Measurements from ENCODE around the gene PPIP5K2. TPM values are rescaled to one million over a fixed set of nuclear protein-coding genes. Genes with fewer than 3 reads are reported as not detected.
"Not testable (repeated sequence)": the region's sequence is repeated elsewhere in the genome, so short reads cannot be mapped to it uniquely, and the experiment has no call there.

PPIP5K2 gene
- total RNA-seq, 1 donor from 2014 or later: 43.9 TPM

DNA sequence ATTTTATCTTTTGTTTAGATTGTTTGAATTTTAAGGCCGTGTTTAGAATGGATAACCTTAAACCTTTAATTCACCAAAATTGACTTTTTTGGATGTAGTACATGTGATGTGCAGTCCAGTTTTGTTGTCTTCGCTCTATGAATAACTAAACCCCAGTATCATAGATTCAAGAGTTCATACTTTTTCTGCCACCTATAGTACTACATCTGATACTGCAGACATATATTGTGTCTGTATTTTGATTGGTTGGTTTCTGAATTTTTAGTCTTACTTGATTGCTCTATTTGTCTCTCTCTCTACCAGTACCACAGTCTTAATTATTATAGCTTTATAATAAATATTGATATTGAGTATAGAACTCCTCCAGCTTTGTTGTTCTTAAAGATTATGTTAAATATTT is 58.1 kb downstream of the PPIP5K2 start:
- intact Hi-C loops (cut with DNase I): no loop called here
- DNase-seq (no peak), ATAC-seq (ENCODE audit: poor library complexity) (no peak)

GRCh38 chr5:103186152-103186551 is 66.1 kb downstream of the PPIP5K2 start:
- no peak for DNase-seq
- intact Hi-C loops (cut with DNase I): no loop called here
- ATAC-seq (ENCODE audit: poor library complexity): no peak

DNA sequence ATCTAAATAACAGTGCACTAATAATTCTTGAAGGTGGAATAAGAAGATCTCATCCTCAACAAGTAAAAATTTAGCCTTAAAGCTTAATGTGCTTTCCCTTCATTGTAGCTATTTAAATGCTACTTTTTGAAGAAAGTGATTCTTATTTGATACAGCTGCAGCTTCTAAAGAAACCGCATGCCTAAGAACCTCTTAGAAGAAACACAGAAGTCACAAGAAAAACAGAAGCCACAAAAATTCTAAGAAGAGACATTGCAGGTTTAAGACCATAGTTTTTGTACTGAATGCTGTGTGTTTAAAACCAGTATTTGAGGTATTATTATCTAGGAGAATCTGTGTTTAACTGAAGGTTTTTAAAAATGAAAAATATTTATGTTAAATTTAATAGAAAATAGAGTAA is 68.3 kb downstream of the PPIP5K2 start:
- ATAC-seq (ENCODE audit: poor library complexity) (no peak), DNase-seq (no peak)
- intact Hi-C loops (cut with DNase I): no loop called here

DNA sequence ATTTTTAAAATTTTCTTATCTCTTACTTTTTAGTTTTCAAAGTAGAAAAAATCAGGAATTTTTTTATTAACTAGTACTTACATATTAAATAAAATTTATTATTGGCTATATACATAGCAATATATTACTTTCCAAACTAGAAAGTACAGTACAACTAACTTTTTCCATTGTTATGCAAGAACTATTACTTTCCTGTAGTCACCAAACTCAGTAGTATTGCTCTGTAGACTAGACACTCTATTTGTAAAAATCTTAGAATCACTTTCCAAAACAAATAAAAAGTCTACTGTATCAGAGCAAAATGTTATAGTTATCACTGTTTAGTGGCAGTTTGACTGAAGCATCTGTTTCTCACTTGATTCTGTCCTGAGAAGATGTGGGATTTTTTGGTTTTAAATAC is 83.1 kb downstream of the PPIP5K2 start:
- intact Hi-C loops (cut with DNase I): no loop called here
- ATAC-seq (ENCODE audit: poor library complexity): no peak

GRCh38 chr5:103204990-103205389 is 84.9 kb downstream of the PPIP5K2 start:
- DNase-seq; intact Hi-C loops (cut with DNase I); ATAC-seq (ENCODE audit: poor library complexity): not testable (repeated sequence)

More for the DNA sequence above, 83.1 kb downstream of the PPIP5K2 start:
- DNase-seq: no peak

DNA sequence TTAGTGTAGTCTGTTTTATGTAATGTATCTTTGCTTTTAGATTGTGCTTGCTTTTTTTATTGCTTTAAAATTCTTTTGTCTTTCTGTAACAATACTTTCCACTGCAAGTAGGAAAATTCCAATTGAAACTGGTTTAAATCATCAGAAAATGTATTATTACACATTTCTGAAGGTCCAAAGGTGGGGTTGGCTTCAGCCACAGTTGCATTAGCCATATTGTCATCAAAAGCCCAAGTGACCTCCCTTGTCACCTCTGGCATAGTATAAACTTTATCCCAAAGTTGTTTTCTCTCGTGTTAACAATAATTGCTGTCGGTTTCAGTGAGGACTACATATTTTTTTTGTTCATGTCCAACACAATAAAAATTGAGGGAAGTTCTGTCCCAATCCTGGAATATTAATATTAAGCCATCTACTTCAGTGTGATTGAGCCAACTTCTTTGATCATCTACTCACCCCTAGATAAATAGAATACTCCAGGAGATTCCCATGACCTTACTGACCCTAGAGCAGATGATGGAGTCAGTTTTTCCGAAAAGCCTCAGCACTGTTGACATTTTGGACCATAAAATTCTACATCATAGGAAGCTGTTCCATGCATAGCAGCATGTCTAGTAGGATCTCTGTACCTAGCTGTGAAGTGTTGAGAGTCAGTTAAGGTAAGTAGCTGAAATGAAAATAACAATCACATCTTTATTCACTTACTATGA is 86.0 kb downstream of the PPIP5K2 start:
- ATAC-seq (ENCODE audit: poor library complexity) (no peak), DNase-seq (no peak)
- intact Hi-C loops (cut with DNase I): no loop called here

DNA sequence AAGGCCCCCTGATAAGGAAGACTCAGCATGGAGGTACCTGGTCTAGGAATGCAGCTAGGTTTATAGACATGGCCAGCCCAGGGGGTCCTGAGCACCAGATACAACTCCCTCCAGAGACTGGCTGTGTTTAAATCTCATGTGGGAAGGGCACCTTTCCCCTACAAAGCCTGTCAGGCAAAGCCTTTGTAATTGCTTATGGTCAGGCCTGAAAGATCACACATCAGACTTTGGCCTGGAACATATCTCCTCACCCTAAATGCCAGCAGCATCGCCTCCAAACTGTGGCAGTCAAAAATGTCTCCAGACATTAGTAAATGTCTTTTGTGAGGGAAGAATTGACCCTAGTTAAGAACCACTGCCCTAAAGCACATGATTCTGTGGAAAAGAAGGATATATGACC is 86.9 kb downstream of the PPIP5K2 start:
- DNase-seq (no peak), ATAC-seq (ENCODE audit: poor library complexity) (no peak)
- intact Hi-C loops (cut with DNase I): no loop called here

- ATAC-seq (ENCODE audit: poor library complexity) (no peak), DNase-seq (no peak)
- intact Hi-C loops (cut with DNase I): no loop called here
These were observed 87.6 kb downstream of the PPIP5K2 start for GRCh38 chr5:103207653-103208052.

DNA sequence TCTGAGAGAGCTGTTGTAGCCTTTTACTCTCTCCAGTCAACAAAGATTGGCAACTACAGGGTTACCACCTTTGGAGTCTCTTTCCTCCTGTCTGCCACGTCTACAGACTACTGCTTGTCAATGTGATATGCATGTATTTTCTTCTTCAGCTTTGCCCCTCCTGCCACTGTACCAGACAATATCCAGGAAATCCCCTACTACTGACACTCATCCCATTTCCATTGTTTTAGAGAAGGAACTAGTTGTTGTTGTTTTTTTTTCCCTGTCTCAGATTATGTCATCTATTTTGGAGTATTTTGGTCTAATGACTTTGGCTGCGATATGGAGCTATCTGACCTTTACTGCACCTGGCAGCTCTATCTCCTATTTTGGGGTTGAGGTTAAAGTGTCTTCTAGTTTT is 88.4 kb downstream of the PPIP5K2 start:
- DNase-seq: no peak
- intact Hi-C loops (cut with DNase I): no loop called here
- peak; percentile 27 for ATAC-seq (ENCODE audit: poor library complexity)

- intact Hi-C loops (cut with DNase I): no loop called here
- ATAC-seq (ENCODE audit: poor library complexity): no peak
- no peak for DNase-seq
These were observed 89.0 kb downstream of the PPIP5K2 start for GRCh38 chr5:103209065-103209464.

DNA sequence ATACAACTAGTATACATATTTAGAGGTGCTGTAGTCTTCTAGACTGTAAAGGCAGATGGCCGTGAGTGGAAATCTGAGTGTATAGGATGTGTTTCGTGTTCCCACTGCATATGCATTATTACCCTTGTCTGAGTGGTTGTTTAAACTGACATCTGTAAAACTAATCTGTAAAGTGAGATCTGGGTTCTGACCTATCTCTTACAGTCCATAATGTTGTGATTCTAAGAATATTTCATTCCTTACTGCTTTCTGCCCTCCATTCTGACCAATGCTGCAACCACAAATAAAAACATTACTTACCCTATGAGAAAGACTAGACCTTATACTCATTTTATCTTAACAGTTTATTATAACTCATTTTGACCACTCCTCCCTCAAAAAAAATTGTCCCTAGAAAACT is 90.9 kb downstream of the PPIP5K2 start:
- ATAC-seq (ENCODE audit: poor library complexity): no peak
- intact Hi-C loops (cut with DNase I): no loop called here
- DNase-seq: no peak

- DNase-seq: no peak
- no peak for ATAC-seq (ENCODE audit: poor library complexity)
- intact Hi-C loops (cut with DNase I): no loop called here
These were observed 91.8 kb downstream of the PPIP5K2 start for GRCh38 chr5:103211576-103212561.

DNA sequence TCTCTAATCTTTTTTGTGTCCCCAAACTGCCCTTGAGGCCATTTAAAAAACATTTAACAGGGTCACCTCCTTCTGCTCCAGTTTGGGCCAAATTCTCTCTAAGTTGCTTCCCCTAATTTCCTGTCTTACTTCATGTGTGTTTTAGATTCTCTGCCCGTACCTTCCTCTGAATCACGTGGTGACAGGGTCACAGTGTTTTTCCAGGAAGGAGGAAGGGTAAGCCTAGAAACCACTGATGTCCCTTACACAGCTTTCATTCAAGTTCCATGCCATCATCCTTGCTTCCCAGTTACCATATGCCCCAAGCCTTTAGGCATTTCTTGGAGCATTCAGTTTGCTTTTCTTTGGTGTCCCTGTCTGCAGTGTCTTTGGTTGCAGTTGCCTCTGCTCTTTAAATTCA is 96.0 kb downstream of the PPIP5K2 start:
- ATAC-seq (ENCODE audit: poor library complexity): no peak
- no peak for DNase-seq
- intact Hi-C loops (cut with DNase I): no loop called here

DNA sequence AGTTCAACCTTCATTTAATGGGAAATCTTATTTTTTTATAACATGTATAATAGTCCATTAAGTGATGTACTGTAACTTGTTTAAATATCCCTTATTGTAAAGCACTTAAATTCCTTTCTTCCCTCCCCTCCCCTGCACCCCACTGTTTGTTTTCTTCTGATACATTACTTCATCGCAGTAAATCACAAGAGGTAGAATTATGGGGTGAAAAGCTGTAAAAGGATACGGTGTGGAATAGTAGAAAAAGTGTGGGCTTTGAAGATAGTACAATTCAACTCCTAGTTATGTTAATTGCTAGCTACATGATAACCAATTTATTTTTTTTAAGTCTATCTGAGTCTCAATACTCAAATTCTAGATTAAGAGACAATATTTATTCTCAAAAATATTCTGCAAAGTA is 96.6 kb downstream of the PPIP5K2 start:
- intact Hi-C loops (cut with DNase I): no loop called here
- no peak for ATAC-seq (ENCODE audit: poor library complexity)

GRCh38 chr5:103217101-103217500 is 97.0 kb downstream of the PPIP5K2 start:
- intact Hi-C loops (cut with DNase I): no loop called here
- no peak for ATAC-seq (ENCODE audit: poor library complexity)

More for the DNA sequence above, 96.6 kb downstream of the PPIP5K2 start:
- no peak for DNase-seq

GRCh38 chr5:103218164-103218563 is 98.1 kb downstream of the PPIP5K2 start:
- intact Hi-C loops (cut with DNase I): no loop called here
- no peak for DNase-seq
- no peak for ATAC-seq (ENCODE audit: poor library complexity)

More at GRCh38 chr5:103217101-103217500, 97.0 kb downstream of the PPIP5K2 start:
- no peak for DNase-seq

DNA sequence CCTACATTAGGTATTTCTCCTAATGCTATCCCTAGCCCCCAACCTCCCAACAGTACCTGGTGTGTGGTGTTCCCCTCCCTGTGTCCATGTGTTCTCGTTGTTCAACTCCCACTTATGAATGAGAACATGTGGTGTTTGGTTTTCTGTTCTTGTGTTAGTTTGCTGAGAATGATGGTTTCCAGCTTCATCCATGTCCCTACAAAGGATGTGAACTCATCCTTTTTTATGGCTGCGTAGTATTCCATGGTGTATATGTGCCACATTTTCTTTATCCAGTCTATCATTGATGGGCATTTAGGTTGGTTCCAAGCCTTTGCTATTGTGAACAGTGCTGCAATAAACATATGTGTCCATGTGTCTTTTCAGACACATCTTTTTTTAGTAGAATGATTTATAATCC is 99.0 kb downstream of the PPIP5K2 start:
- DNase-seq; intact Hi-C loops (cut with DNase I); ATAC-seq (ENCODE audit: poor library complexity): not testable (repeated sequence)

DNA sequence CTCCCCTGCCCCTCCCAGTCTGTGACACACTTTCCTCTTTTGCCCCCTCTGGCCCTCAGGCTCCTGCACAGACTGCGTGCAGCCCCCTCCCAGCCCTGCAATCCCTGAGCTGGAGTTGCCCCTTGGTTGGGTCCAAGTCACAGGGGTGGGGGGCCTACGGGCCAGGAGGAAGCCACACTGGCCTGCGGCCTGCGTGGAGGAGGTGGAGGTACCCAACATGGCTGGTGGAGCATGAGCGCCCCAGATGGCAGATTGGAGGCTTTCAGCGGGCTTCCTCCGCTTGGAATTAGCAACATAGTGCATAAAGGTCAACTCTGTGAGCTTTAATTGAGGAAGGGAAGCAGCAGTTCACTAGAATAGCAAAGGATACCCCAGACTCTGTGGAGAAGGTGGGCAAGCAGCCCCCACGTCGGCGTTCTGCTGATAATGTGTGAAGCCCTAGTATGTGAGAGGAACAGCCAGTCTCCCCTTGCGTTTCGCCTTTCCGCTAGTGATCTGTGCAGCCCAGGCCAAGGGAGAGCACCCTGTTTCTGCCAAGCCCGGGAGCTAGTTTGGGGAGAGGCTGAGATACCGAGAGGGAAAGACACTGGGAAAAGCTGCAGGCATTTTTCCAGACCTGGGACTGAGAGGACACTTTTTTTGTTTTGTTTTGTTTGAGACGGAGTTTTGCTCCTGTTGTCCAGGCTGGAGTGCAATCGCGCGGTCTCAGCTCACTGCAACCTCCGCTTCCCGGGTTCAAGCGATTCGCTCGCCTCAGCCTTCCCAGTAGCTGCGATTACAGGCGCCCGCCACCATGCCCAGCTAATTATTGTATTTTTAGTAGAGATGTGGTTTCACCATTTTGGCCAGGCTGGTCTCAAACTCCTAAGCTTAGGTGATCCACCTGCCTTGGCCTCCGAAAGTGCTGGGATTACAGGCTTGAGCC is 103.2 kb downstream of the PPIP5K2 start:
- ATAC-seq (ENCODE audit: poor library complexity): no peak
- intact Hi-C loops (cut with DNase I): no loop called here

More for the DNA sequence above, 103.2 kb downstream of the PPIP5K2 start:
- no peak for DNase-seq
